ENCODE data around the gene PAX5. TPM values are rescaled to one million over a fixed set of nuclear protein-coding genes. Genes with fewer than 3 reads are reported as not detected.

PAX5 gene
- total RNA-seq, 6 experiments from 2014 or later, result not detected

- Mint-ChIP-seq H3K4me1 (ENCODE audit: low read depth) (peaks cover 26% of the 10 kb centered on the region), H3K27me3 (ENCODE audit: insufficient read depth) (peaks cover 38% of the 10 kb centered on the region), H3K36me3 (ENCODE audit: low read depth) (no peaks in the 10 kb centered on the region), H3K9me3 (no peaks in the 10 kb centered on the region), H3K4me3 (no peak overlapping the region), H3K27ac (no peak overlapping the region)
- DNase-seq, result no peak
- no peak for TF ChIP-seq CTCF (IDR thresholded peaks at IDR 0.05)
Measured at GRCh38 chr9:36932198-36932597, 101.9 kb downstream of the PAX5 start.

- Mint-ChIP-seq H3K4me1 (ENCODE audit: low read depth) (peaks cover 17% of the 10 kb centered on the region), H3K36me3 (ENCODE audit: low read depth) (no peaks in the 10 kb centered on the region), H3K9me3 (no peaks in the 10 kb centered on the region), H3K4me3 (no peak overlapping the region), H3K27ac (no peak overlapping the region), H3K27me3 (ENCODE audit: insufficient read depth) (peaks cover 33% of the 10 kb centered on the region)
- DNase-seq, result no peak
- TF ChIP-seq CTCF (IDR thresholded peaks at IDR 0.05), result no peak
Measured at GRCh38 chr9:36930941-36931340, 103.1 kb downstream of the PAX5 start.

- Mint-ChIP-seq H3K27me3 (ENCODE audit: insufficient read depth) (peaks cover 29% of the 10 kb centered on the region), H3K4me1 (ENCODE audit: low read depth) (peaks cover 28% of the 10 kb centered on the region), H3K9me3 (no peaks in the 10 kb centered on the region), H3K4me3 (no peak overlapping the region), H3K36me3 (ENCODE audit: low read depth) (no peaks in the 10 kb centered on the region), H3K27ac (no peak overlapping the region)
- no peak for DNase-seq
- TF ChIP-seq CTCF (IDR thresholded peaks at IDR 0.05), result no peak
Measured at GRCh38 chr9:36929350-36929675, 104.8 kb downstream of the PAX5 start.

GRCh38 chr9:36928670-36929349 is 105.3 kb downstream of the PAX5 start:
- Mint-ChIP-seq H3K4me3 (no peak overlapping the region), H3K9me3 (no peaks in the 10 kb centered on the region), H3K4me1 (ENCODE audit: low read depth) (peaks cover 33% of the 10 kb centered on the region), H3K27ac (no peak overlapping the region), H3K36me3 (ENCODE audit: low read depth) (no peaks in the 10 kb centered on the region), H3K27me3 (ENCODE audit: insufficient read depth) (peaks cover 26% of the 10 kb centered on the region)
- no peak for TF ChIP-seq CTCF (IDR thresholded peaks at IDR 0.05)
- peak; percentile 69 for DNase-seq

- DNase-seq, result no peak
- no peak overlapping the region for H3K27ac Mint-ChIP-seq
- H3K4me3 Mint-ChIP-seq, result no peak overlapping the region
- TF ChIP-seq CTCF (IDR thresholded peaks at IDR 0.05), result no peak
- H3K27me3 Mint-ChIP-seq (ENCODE audit: insufficient read depth), result peaks cover 23% of the 10 kb centered on the region
- H3K36me3 Mint-ChIP-seq (ENCODE audit: low read depth), result no peaks in the 10 kb centered on the region
- peaks cover 39% of the 10 kb centered on the region for H3K4me1 Mint-ChIP-seq (ENCODE audit: low read depth)
- no peaks in the 10 kb centered on the region for H3K9me3 Mint-ChIP-seq
Measured at GRCh38 chr9:36928210-36928609, 105.9 kb downstream of the PAX5 start.

Data from HFFc6 (cell line).